Measurements from ENCODE around the gene WLS.

WLS gene

DNA sequence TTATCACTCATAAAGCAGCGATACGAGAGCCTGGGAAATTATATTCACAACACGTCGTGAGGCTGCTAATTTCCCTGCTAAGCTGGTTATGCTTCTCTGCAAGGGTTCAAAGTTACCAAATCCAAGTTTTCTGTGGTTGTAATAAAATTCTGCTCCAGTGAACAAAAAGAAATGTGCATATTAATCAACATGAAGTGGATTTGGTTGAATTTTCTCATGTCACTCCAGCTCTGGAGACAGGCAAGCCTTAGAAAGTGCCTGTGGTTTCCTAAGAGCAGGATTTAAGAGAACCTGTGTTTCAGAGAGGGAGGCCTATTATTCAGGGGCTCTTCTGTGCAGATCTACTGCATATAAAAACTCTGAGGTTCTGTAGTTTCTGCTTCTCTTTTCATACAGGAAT lies 87.5 kb downstream of the WLS start (continued):
- TF ChIP-seq ZC3H10 (CRISPR knock-in tag; IDR thresholded peaks at IDR 0.05) (no peak), ZNF70 (CRISPR knock-in tag; IDR thresholded peaks at IDR 0.05) (no peak)

DNA sequence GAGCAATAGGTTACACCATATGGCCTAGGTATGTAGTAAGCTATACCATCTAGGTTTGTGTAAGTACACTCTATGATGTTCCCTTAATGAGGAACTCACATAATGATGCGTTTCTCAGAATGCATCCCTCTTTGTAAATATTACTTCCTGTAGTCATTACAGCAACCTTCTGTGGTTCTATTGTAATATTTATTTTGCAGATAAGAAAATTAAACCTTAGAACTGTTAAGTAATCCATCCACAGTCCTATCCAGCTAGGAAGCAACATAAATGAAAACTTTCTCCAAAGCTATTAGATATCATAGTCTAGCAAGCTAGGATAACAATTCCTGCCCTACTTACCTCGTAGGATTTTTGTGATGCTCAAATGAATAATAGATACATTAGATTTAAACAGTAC lies 88.7 kb downstream of the WLS start:
- TF ChIP-seq, protein P1, sequence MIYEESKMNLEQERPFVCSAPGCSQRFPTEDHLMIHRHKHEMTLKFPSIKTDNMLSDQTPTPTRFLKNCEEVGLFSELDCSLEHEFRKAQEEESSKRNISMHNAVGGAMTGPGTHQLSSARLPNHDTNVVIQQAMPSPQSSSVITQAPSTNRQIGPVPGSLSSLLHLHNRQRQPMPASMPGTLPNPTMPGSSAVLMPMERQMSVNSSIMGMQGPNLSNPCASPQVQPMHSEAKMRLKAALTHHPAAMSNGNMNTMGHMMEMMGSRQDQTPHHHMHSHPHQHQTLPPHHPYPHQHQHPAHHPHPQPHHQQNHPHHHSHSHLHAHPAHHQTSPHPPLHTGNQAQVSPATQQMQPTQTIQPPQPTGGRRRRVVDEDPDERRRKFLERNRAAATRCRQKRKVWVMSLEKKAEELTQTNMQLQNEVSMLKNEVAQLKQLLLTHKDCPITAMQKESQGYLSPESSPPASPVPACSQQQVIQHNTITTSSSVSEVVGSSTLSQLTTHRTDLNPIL (CRISPR knock-in tag; IDR thresholded peaks at IDR 0.05; ENCODE audit: low read depth) = no peak
- TF ChIP-seq TOX (CRISPR knock-in tag; IDR thresholded peaks at IDR 0.05; ENCODE audit: borderline replicate concordance) = no peak
- TF ChIP-seq, protein P2, sequence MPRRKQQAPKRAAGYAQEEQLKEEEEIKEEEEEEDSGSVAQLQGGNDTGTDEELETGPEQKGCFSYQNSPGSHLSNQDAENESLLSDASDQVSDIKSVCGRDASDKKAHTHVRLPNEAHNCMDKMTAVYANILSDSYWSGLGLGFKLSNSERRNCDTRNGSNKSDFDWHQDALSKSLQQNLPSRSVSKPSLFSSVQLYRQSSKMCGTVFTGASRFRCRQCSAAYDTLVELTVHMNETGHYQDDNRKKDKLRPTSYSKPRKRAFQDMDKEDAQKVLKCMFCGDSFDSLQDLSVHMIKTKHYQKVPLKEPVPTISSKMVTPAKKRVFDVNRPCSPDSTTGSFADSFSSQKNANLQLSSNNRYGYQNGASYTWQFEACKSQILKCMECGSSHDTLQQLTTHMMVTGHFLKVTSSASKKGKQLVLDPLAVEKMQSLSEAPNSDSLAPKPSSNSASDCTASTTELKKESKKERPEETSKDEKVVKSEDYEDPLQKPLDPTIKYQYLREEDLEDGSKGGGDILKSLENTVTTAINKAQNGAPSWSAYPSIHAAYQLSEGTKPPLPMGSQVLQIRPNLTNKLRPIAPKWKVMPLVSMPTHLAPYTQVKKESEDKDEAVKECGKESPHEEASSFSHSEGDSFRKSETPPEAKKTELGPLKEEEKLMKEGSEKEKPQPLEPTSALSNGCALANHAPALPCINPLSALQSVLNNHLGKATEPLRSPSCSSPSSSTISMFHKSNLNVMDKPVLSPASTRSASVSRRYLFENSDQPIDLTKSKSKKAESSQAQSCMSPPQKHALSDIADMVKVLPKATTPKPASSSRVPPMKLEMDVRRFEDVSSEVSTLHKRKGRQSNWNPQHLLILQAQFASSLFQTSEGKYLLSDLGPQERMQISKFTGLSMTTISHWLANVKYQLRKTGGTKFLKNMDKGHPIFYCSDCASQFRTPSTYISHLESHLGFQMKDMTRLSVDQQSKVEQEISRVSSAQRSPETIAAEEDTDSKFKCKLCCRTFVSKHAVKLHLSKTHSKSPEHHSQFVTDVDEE (CRISPR knock-in tag; IDR thresholded peaks at IDR 0.05) = no peak
- no peak for TF ChIP-seq ZNF8 (CRISPR knock-in tag; IDR thresholded peaks at IDR 0.05)
- no peak for TF ChIP-seq ZNF565 (CRISPR knock-in tag; conservative IDR thresholded peaks at IDR 0.05; ENCODE audit: low read depth)
- TF ChIP-seq, protein P3, sequence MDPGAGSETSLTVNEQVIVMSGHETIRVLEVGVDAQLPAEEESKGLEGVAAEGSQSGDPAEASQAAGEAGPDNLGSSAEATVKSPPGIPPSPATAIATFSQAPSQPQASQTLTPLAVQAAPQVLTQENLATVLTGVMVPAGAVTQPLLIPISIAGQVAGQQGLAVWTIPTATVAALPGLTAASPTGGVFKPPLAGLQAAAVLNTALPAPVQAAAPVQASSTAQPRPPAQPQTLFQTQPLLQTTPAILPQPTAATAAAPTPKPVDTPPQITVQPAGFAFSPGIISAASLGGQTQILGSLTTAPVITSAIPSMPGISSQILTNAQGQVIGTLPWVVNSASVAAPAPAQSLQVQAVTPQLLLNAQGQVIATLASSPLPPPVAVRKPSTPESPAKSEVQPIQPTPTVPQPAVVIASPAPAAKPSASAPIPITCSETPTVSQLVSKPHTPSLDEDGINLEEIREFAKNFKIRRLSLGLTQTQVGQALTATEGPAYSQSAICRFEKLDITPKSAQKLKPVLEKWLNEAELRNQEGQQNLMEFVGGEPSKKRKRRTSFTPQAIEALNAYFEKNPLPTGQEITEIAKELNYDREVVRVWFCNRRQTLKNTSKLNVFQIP (CRISPR knock-in tag; IDR thresholded peaks at IDR 0.05; ENCODE audit: borderline replicate concordance, low read depth) = no peak
- TF ChIP-seq CSDC2 (CRISPR knock-in tag; IDR thresholded peaks at IDR 0.05) = no peak
- no peak for TF ChIP-seq RARB (CRISPR knock-in tag; IDR thresholded peaks at IDR 0.05)
- no peak for TF ChIP-seq ZC3H10 (CRISPR knock-in tag; IDR thresholded peaks at IDR 0.05)
- TF ChIP-seq, protein P4, sequence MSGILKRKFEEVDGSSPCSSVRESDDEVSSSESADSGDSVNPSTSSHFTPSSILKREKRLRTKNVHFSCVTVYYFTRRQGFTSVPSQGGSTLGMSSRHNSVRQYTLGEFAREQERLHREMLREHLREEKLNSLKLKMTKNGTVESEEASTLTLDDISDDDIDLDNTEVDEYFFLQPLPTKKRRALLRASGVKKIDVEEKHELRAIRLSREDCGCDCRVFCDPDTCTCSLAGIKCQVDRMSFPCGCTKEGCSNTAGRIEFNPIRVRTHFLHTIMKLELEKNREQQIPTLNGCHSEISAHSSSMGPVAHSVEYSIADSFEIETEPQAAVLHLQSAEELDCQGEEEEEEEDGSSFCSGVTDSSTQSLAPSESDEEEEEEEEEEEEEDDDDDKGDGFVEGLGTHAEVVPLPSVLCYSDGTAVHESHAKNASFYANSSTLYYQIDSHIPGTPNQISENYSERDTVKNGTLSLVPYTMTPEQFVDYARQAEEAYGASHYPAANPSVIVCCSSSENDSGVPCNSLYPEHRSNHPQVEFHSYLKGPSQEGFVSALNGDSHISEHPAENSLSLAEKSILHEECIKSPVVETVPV (CRISPR knock-in tag; IDR thresholded peaks at IDR 0.05) = no peak
- no peak for ATAC-seq

DNA sequence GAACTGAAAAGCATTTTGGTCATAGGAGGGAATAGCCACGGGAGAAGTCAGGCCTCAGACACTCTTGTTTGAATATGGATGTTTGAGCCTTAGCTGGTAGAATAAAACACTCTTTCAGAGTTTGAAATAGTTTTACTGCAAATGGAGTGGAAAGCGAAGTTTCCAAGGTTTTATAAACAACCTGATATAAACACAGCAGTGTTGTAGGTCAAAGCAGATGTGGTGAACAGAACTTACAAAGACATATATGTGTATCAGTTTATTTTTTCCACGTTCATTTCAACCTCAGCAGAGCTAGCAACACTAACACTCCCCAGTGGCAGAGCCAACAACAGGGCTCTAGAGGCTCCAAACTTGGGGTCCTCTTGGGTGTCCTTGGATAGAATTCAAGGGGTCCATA lies 89.9 kb downstream of the WLS start:
- TF ChIP-seq RARB (CRISPR knock-in tag; IDR thresholded peaks at IDR 0.05) (no peak), GLIS3 (CRISPR knock-in tag; IDR thresholded peaks at IDR 0.05) (no peak)
- TF ChIP-seq, protein P5, sequence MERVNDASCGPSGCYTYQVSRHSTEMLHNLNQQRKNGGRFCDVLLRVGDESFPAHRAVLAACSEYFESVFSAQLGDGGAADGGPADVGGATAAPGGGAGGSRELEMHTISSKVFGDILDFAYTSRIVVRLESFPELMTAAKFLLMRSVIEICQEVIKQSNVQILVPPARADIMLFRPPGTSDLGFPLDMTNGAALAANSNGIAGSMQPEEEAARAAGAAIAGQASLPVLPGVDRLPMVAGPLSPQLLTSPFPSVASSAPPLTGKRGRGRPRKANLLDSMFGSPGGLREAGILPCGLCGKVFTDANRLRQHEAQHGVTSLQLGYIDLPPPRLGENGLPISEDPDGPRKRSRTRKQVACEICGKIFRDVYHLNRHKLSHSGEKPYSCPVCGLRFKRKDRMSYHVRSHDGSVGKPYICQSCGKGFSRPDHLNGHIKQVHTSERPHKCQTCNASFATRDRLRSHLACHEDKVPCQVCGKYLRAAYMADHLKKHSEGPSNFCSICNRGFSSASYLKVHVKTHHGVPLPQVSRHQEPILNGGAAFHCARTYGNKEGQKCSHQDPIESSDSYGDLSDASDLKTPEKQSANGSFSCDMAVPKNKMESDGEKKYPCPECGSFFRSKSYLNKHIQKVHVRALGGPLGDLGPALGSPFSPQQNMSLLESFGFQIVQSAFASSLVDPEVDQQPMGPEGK (CRISPR knock-in tag; IDR thresholded peaks at IDR 0.05; ENCODE audit: borderline replicate concordance) = no peak
- TF ChIP-seq, protein P1 (CRISPR knock-in tag; IDR thresholded peaks at IDR 0.05; ENCODE audit: low read depth) = no peak
- no peak for ATAC-seq

DNA sequence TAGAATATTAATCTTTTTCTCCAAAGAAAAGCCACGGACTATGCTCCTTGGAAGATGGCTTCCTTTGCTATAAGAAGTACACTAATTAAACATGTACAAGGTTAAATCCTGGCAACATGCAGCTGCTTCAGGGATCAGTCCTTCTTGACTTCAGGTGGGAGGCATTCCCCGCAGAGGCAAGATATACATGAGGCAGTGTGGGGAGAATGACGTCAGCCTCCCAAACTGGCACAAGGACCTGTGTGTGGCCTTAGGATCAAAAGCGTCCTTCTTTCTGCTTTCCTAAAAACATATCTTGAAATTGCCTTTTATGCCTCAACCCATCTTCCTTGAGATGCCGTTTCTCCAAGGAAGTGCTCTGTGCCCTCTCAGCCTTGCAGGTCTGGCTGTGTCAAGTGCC lies 90.3 kb downstream of the WLS start:
- ATAC-seq = no peak
- TF ChIP-seq SNAI2 (CRISPR knock-in tag; IDR thresholded peaks at IDR 0.05) (no peak), RARB (CRISPR knock-in tag; IDR thresholded peaks at IDR 0.05) (no peak), ESRRG (CRISPR knock-in tag; IDR thresholded peaks at IDR 0.05) (no peak), ZFP30 (CRISPR knock-in tag; IDR thresholded peaks at IDR 0.05) (no peak), BACH2 (CRISPR knock-in tag; IDR thresholded peaks at IDR 0.05; ENCODE audit: borderline replicate concordance) (no peak), CSDC2 (CRISPR knock-in tag; IDR thresholded peaks at IDR 0.05) (no peak), PPARA (CRISPR knock-in tag; IDR thresholded peaks at IDR 0.05; ENCODE audit: borderline replicate concordance) (no peak), GLIS3 (CRISPR knock-in tag; IDR thresholded peaks at IDR 0.05) (no peak), ZFP3 (CRISPR knock-in tag; IDR thresholded peaks at IDR 0.05) (no peak), ZNF565 (CRISPR knock-in tag; conservative IDR thresholded peaks at IDR 0.05; ENCODE audit: low read depth) (no peak)
- TF ChIP-seq, protein P4 (CRISPR knock-in tag; IDR thresholded peaks at IDR 0.05) = no peak
- TF ChIP-seq, protein P1 (CRISPR knock-in tag; IDR thresholded peaks at IDR 0.05; ENCODE audit: low read depth) = no peak
- TF ChIP-seq, protein P2 (CRISPR knock-in tag; IDR thresholded peaks at IDR 0.05) = no peak
